ENCODE data around the gene SYT14.

The SYT14 gene

GRCh38 chr1:209993061-209993830 is 55.2 kb downstream of the SYT14 start:
- no peak for TF ChIP-seq CTCF (IDR thresholded peaks at IDR 0.05)

GRCh38 chr1:209996348-209996747 is 58.3 kb downstream of the SYT14 start:
- TF ChIP-seq CTCF (IDR thresholded peaks at IDR 0.05) = no peak

GRCh38 chr1:209999005-209999404 is 61.0 kb downstream of the SYT14 start:
- no peak for TF ChIP-seq CTCF (IDR thresholded peaks at IDR 0.05)

GRCh38 chr1:210001751-210002150 is 63.7 kb downstream of the SYT14 start:
- TF ChIP-seq CTCF (IDR thresholded peaks at IDR 0.05) = no peak

- no peak for TF ChIP-seq CTCF (IDR thresholded peaks at IDR 0.05)
These were observed 65.5 kb downstream of the SYT14 start for GRCh38 chr1:210003501-210003900.

- no peak for TF ChIP-seq CTCF (IDR thresholded peaks at IDR 0.05)
These were observed 72.1 kb downstream of the SYT14 start for GRCh38 chr1:210010161-210010560.

GRCh38 chr1:210021145-210021860 is 83.3 kb downstream of the SYT14 start:
- no peak for TF ChIP-seq CTCF (IDR thresholded peaks at IDR 0.05)

Data from LNCAP (cell line).